ENCODE results near the gene DAD1. TPM values are rescaled to one million over a fixed set of nuclear protein-coding genes. Genes with fewer than 3 reads are reported as not detected.

DAD1 gene
- polyA plus RNA-seq, 4 donors: 267 to 301 (median 285) TPM

- no peak for DNase-seq (ENCODE audit: low read depth in 4 of 4, low spot score in 3 of 4)
Observed at GRCh38 chr14:22540811-22541360, 48.1 kb downstream of the DAD1 start.

GRCh38 chr14:22540293-22540692 lies 48.7 kb downstream of the DAD1 start:
- DNase-seq (ENCODE audit: low read depth in 4 of 4, low spot score in 3 of 4): no peak

- no peak for DNase-seq (ENCODE audit: low read depth in 4 of 4, low spot score in 3 of 4)
Observed at GRCh38 chr14:22539831-22540230, 49.2 kb downstream of the DAD1 start.

- no peak for DNase-seq (ENCODE audit: low read depth in 4 of 4, low spot score in 3 of 4)
Observed at GRCh38 chr14:22538671-22539228, 50.3 kb downstream of the DAD1 start.

- no peak for DNase-seq (ENCODE audit: low read depth in 4 of 4, low spot score in 3 of 4)
Observed at GRCh38 chr14:22537436-22538310, 51.4 kb downstream of the DAD1 start.

- no peak for DNase-seq (ENCODE audit: low read depth in 4 of 4, low spot score in 3 of 4)
Observed at GRCh38 chr14:22536853-22537338, 52.1 kb downstream of the DAD1 start.

- no peak for DNase-seq (ENCODE audit: low read depth in 4 of 4, low spot score in 3 of 4)
Observed at GRCh38 chr14:22535916-22536315, 53.1 kb downstream of the DAD1 start.

- DNase-seq (ENCODE audit: low read depth in 4 of 4, low spot score in 3 of 4): no peak
Observed at GRCh38 chr14:22535126-22535525, 53.9 kb downstream of the DAD1 start.

- no peak for DNase-seq (ENCODE audit: low read depth in 4 of 4, low spot score in 3 of 4)
Observed at GRCh38 chr14:22534547-22534946, 54.5 kb downstream of the DAD1 start.

GRCh38 chr14:22533739-22534359 lies 55.2 kb downstream of the DAD1 start:
- no peak for DNase-seq (ENCODE audit: low read depth in 4 of 4, low spot score in 3 of 4)

GRCh38 chr14:22533057-22533704 lies 55.8 kb downstream of the DAD1 start:
- no peak for DNase-seq (ENCODE audit: low read depth in 4 of 4, low spot score in 3 of 4)

GRCh38 chr14:22532345-22533056 lies 56.5 kb downstream of the DAD1 start:
- no peak for DNase-seq (ENCODE audit: low read depth in 4 of 4, low spot score in 3 of 4)

GRCh38 chr14:22531451-22532344 lies 57.3 kb downstream of the DAD1 start:
- no peak for DNase-seq (ENCODE audit: low read depth in 4 of 4, low spot score in 3 of 4)

GRCh38 chr14:22530127-22530526 lies 58.9 kb downstream of the DAD1 start:
- no peak for DNase-seq (ENCODE audit: low read depth in 4 of 4, low spot score in 3 of 4)

- DNase-seq (ENCODE audit: low read depth in 4 of 4, low spot score in 3 of 4): no peak
Observed at GRCh38 chr14:22526744-22527143, 62.3 kb downstream of the DAD1 start.

- DNase-seq (ENCODE audit: low read depth in 4 of 4, low spot score in 3 of 4): no peak
Observed at GRCh38 chr14:22526218-22526617, 62.8 kb downstream of the DAD1 start.

- no peak for DNase-seq (ENCODE audit: low read depth in 4 of 4, low spot score in 3 of 4)
Observed at GRCh38 chr14:22524784-22525161, 64.3 kb downstream of the DAD1 start.

- no peak for DNase-seq (ENCODE audit: low read depth in 4 of 4, low spot score in 3 of 4)
Observed at GRCh38 chr14:22524115-22524783, 64.8 kb downstream of the DAD1 start.

- no peak for DNase-seq (ENCODE audit: low read depth in 4 of 4, low spot score in 3 of 4)
Observed at GRCh38 chr14:22523283-22523682, 65.7 kb downstream of the DAD1 start.
